ENCODE data around the gene PRG3.
"Not testable (repeated sequence)": the region's sequence is repeated elsewhere in the genome, so short reads cannot be mapped to it uniquely, and the experiment has no call there.

The PRG3 gene

GRCh38 chr11:57342702-57343101 lies 38.2 kb downstream of the PRG3 start:
- TF ChIP-seq CTCF (IDR thresholded peaks at IDR 0.05) = no peak
- Mint-ChIP-seq H3K27me3 (ENCODE audit: low read depth, poor library complexity) (no peaks in the 10 kb centered on the region), H3K27ac (peak overlapping the region; percentile 66), H3K9me3 (no peaks in the 10 kb centered on the region), H3K36me3 (ENCODE audit: low read depth) (no peaks in the 10 kb centered on the region), H3K4me3 (no peak overlapping the region), H3K4me1 (peaks cover 92% of the 10 kb centered on the region)
- no peak for DNase-seq

- H3K9me3 Mint-ChIP-seq = no peaks in the 10 kb centered on the region
- H3K27me3 Mint-ChIP-seq (ENCODE audit: low read depth, poor library complexity) = no peaks in the 10 kb centered on the region
Observed at GRCh38 chr11:57341250-57341808, 39.6 kb downstream of the PRG3 start.

GRCh38 chr11:57340039-57340615 lies 40.8 kb downstream of the PRG3 start:
- no peaks in the 10 kb centered on the region for H3K36me3 Mint-ChIP-seq (ENCODE audit: low read depth)
- DNase-seq = peak; percentile 81
- TF ChIP-seq CTCF (IDR thresholded peaks at IDR 0.05) = peak; percentile 35
- H3K4me3 Mint-ChIP-seq = peak overlapping the region; percentile 57
- H3K27ac Mint-ChIP-seq = peak overlapping the region; percentile 13
- H3K9me3 Mint-ChIP-seq = no peaks in the 10 kb centered on the region
- H3K27me3 Mint-ChIP-seq (ENCODE audit: low read depth, poor library complexity) = no peaks in the 10 kb centered on the region
- peaks cover 88% of the 10 kb centered on the region for H3K4me1 Mint-ChIP-seq

More at GRCh38 chr11:57341250-57341808, 39.6 kb downstream of the PRG3 start:
- Mint-ChIP-seq H3K4me1 (peaks cover 90% of the 10 kb centered on the region), H3K36me3 (ENCODE audit: low read depth) (no peaks in the 10 kb centered on the region), H3K4me3 (no peak overlapping the region), H3K27ac (no peak overlapping the region)
- no peak for DNase-seq
- TF ChIP-seq CTCF (IDR thresholded peaks at IDR 0.05) = no peak

- no peaks in the 10 kb centered on the region for H3K9me3 Mint-ChIP-seq
- peak overlapping the region; percentile 13 for H3K27ac Mint-ChIP-seq
- peak overlapping the region; percentile 57 for H3K4me3 Mint-ChIP-seq
- H3K27me3 Mint-ChIP-seq (ENCODE audit: low read depth, poor library complexity) = no peaks in the 10 kb centered on the region
- no peak for TF ChIP-seq CTCF (IDR thresholded peaks at IDR 0.05)
- H3K4me1 Mint-ChIP-seq = peaks cover 91% of the 10 kb centered on the region
- peaks cover 1% of the 10 kb centered on the region for H3K36me3 Mint-ChIP-seq (ENCODE audit: low read depth)
- no peak for DNase-seq
Observed at GRCh38 chr11:57339328-57339727, 41.6 kb downstream of the PRG3 start.

- Mint-ChIP-seq H3K4me3 (peak within 1 kb of the TSS; percentile 54), H3K9me3 (no peaks in the 10 kb centered on the region), H3K27me3 (ENCODE audit: low read depth, poor library complexity) (no peaks in the 10 kb centered on the region), H3K36me3 (ENCODE audit: low read depth) (peaks cover 11% of the 10 kb centered on the region), H3K4me1 (peaks cover 91% of the 10 kb centered on the region), H3K27ac (peak within 1 kb of the TSS; percentile 82)
- TF ChIP-seq CTCF (IDR thresholded peaks at IDR 0.05) = no peak
- no peak for DNase-seq
Observed at GRCh38 chr11:57338142-57338541, 42.8 kb downstream of the PRG3 start, which contains the start of gene P2RX3. Gene P2RX3, plus strand, starts transcription at chr11:57338352. Its CDS starts 199 bp downstream, at chr11:57338551.

GRCh38 chr11:57336856-57337255 lies 44.1 kb downstream of the PRG3 start:
- H3K9me3 Mint-ChIP-seq; DNase-seq; H3K27ac Mint-ChIP-seq; H3K27me3 Mint-ChIP-seq (ENCODE audit: low read depth, poor library complexity): not testable (repeated sequence)
- peaks cover 83% of the 10 kb centered on the region for H3K4me1 Mint-ChIP-seq
- H3K36me3 Mint-ChIP-seq (ENCODE audit: low read depth) = peaks cover 22% of the 10 kb centered on the region
- H3K4me3 Mint-ChIP-seq = peak overlapping the region; percentile 92
